Right lobe of liver (tissue), 6 donors: ENCODE results near the gene ADAM12. TPM values are rescaled to one million over a fixed set of nuclear protein-coding genes. Genes with fewer than 3 reads are reported as not detected.

Experiments used
- ATAC-seq, 4 donors: fragments of 200-7000 bp; cut with Tn5 transposase; one replicate each; pipeline ENCODE4 v1.9.1; 2020; ENCODE audit warnings: mild to moderate bottlenecking in 4 of 4, moderate library complexity in 4 of 4
- DNase-seq, 3 donors: peaks; one replicate each; pipeline ENCODE4 v3.0.0-alpha.2; 2020
- H3K27ac ChIP-seq, 3 donors: fragments of 200-600 bp; one replicate each; pipeline ENCODE4 v1.8.0; 2022
- H3K27me3 ChIP-seq, 2 donors: fragments of 200-600 bp; one replicate each; pipeline ENCODE4 v1.8.0; 2022
- H3K36me3 ChIP-seq, 4 donors: fragments of 200-600 bp; sonication (generic) in 1 of 4; one replicate each; pipeline versions ENCODE4 v1.5.1 to v1.8.0; 2017 to 2022; ENCODE audit warnings: control low read depth in 1 of 4
- H3K4me1 ChIP-seq, 4 donors: fragments of 200-600 bp; sonication (generic) in 1 of 4; one replicate each; pipeline versions ENCODE4 v1.5.1 to v1.8.0; 2017 to 2022; ENCODE audit warnings: control low read depth in 1 of 4
- H3K4me3 ChIP-seq, 3 donors: fragments of 200-600 bp; one replicate each; pipeline ENCODE4 v1.8.0; 2022
- H3K9me3 ChIP-seq, 4 donors: fragments of 200-600 bp; sonication (generic) in 1 of 4; one replicate each; pipeline versions ENCODE4 v1.5.1 to v1.8.0; 2017 to 2022; ENCODE audit warnings: control low read depth in 1 of 4
- CTCF ChIP-seq, 4 donors: fragments of 200-600 bp in 3 of 4; fragments of 450-650 bp in 1 of 4; IDR thresholded peaks; one replicate each; pipeline versions ENCODE4 v1.5.1 to v1.8.0; 2016 to 2022; ENCODE audit warnings: antibody characterized with exemption in 4 of 4, mild to moderate bottlenecking in 2 of 4
- POLR2A ChIP-seq: fragments of 450-650 bp; IDR thresholded peaks from one replicate; pipeline ENCODE4 v1.6.1; 2017; ENCODE audit warnings: antibody characterized with exemption, mild to moderate bottlenecking
- WGBS: methylation state at CpG from one replicate; pipeline ENCODE4 v1.1.6; 2018; ENCODE audit warnings: low coverage, low lambda C conversion rate; ENCODE audit not compliant: insufficient coverage; ENCODE audit errors: missing lambda C conversion rate; 5-methylcytosine and 5-hydroxymethylcytosine counted together
- intact Hi-C, 2 donors: fragments of 100-400 bp; cut with DNase I; formaldehyde crosslinking; loops; one replicate each; pipeline versions ENCODE4 v1.11.2 to v1.14.1; 2022
- total RNA-seq, 6 experiments: library from RNA; depleted of rRNA in 2 of 6; stranded (reverse); fragments of >200 nt in 2 of 6; fragmentation: NEBNext Ultra II Directional in 3 of 6; extraction: Animal tissue kit (Norgen Biotek cat#: 25700) in 3 of 6; gene quantifications; one replicate each; pipeline versions ENCODE4 v1.1.0 to v1.2.4, GENCODE V29; 2016 to 2023
- donor health status: DM: no; HTN: yes; CAD: no.
- donor health status: DM: no; HTN: no; CAD: no.
- donor health status: DM: no; HTN: no; CAD: no.
- donor health status: DM: no; HTN: yes; CAD: no.
- donor health status: DM: no; HTN: yes; CAD: no.

ADAM12 gene
- total RNA-seq, 6 experiments from 2014 or later: 0.06 to 1.3 (median 0.48) TPM; not detected in 2

GRCh38 chr10:125994601-125995000 lies 393.7 kb downstream of the ADAM12 start:
- Histone ChIP-seq H3K36me3 (no peaks in the 10 kb centered on the region), H3K27ac (no peak overlapping the region), H3K27me3 (no peaks in the 10 kb centered on the region), H3K4me1 (no peaks in the 10 kb centered on the region), H3K9me3 (no peaks in the 10 kb centered on the region), H3K4me3 (no peak overlapping the region)
- TF ChIP-seq CTCF (IDR thresholded peaks at IDR 0.05) (no peak), POLR2A (no peak)
- no peak for ATAC-seq
- intact Hi-C loops: no loop called here
- 60% methylated on average over 6 of the region's 6 CpGs for WGBS
- no peak for DNase-seq

GRCh38 chr10:125992254-125992653 lies 396.0 kb downstream of the ADAM12 start:
- ATAC-seq (no peak), DNase-seq (no peak)
- TF ChIP-seq CTCF (IDR thresholded peaks at IDR 0.05) (no peak), POLR2A (no peak)
- no peaks in the 10 kb centered on the region for H3K27me3 ChIP-seq
- H3K36me3 ChIP-seq: no peaks in the 10 kb centered on the region
- H3K4me1 ChIP-seq: no peaks in the 10 kb centered on the region
- WGBS: 51% methylated on average over 7 of the region's 7 CpGs
- no peak overlapping the region for H3K4me3 ChIP-seq
- H3K9me3 ChIP-seq: no peaks in the 10 kb centered on the region
- H3K27ac ChIP-seq: no peak overlapping the region
- intact Hi-C loops: no loop called here

GRCh38 chr10:125991392-125991791 lies 396.9 kb downstream of the ADAM12 start:
- DNase-seq: no peak
- no peak overlapping the region for H3K4me3 ChIP-seq
- no peaks in the 10 kb centered on the region for H3K9me3 ChIP-seq
- ATAC-seq: no peak
- H3K36me3 ChIP-seq: no peaks in the 10 kb centered on the region
- intact Hi-C loops: no loop called here
- TF ChIP-seq POLR2A (no peak), CTCF (IDR thresholded peaks at IDR 0.05) (no peak)
- 18% methylated on average over 1 of the region's 1 CpG for WGBS
- no peaks in the 10 kb centered on the region for H3K27me3 ChIP-seq
- H3K27ac ChIP-seq: no peak overlapping the region
- H3K4me1 ChIP-seq: no peaks in the 10 kb centered on the region

- TF ChIP-seq POLR2A (no peak), CTCF (IDR thresholded peaks at IDR 0.05) (no peak)
- Histone ChIP-seq H3K27ac (no peak overlapping the region), H3K9me3 (no peaks in the 10 kb centered on the region), H3K36me3 (no peaks in the 10 kb centered on the region), H3K27me3 (no peaks in the 10 kb centered on the region), H3K4me3 (no peak overlapping the region), H3K4me1 (no peaks in the 10 kb centered on the region)
- DNase-seq (no peak), ATAC-seq (no peak)
- intact Hi-C loops: no loop called here
- 100% methylated on average over 1 of the region's 2 CpGs for WGBS
These were observed 397.3 kb downstream of the ADAM12 start for GRCh38 chr10:125990974-125991373.

GRCh38 chr10:125989791-125990190 lies 398.5 kb downstream of the ADAM12 start:
- DNase-seq: no peak
- ATAC-seq: no peak
- Histone ChIP-seq H3K36me3 (no peaks in the 10 kb centered on the region), H3K4me3 (no peak overlapping the region), H3K27me3 (no peaks in the 10 kb centered on the region), H3K9me3 (no peaks in the 10 kb centered on the region), H3K27ac (no peak overlapping the region), H3K4me1 (no peaks in the 10 kb centered on the region)
- 70% methylated on average over 2 of the region's 5 CpGs for WGBS
- TF ChIP-seq POLR2A: no peak
- no peak for TF ChIP-seq CTCF (IDR thresholded peaks at IDR 0.05)
- intact Hi-C loops: loop anchor here in 1 of 2 donors (10.0 kb wide), 1 partner anchor 515 kb away; no protein-coding TSS in a partner anchor
